ENCODE data around the gene APC2. TPM values are rescaled to one million over a fixed set of nuclear protein-coding genes. Genes with fewer than 3 reads are reported as not detected.

Gene APC2
- total RNA-seq, 1 experiment from 2014 or later: 0.68 TPM

GRCh38 chr19:1520203-1520780 is 70.4 kb downstream of the APC2 start:
- Mint-ChIP-seq H3K4me3 (no peak overlapping the region), H3K36me3 (ENCODE audit: insufficient read depth in 1 of 3, low read depth in 3 of 3) (no peaks in the 10 kb centered on the region), H3K4me1 (peaks cover 6 to 7% of the 10 kb centered on the region in 2 experiments; a peak in 3 of 4 replicates), H3K27me3 (ENCODE audit: low read depth) (peaks cover 81% of the 10 kb centered on the region), H3K27ac (no peak overlapping the region), H3K9me3 (peaks cover 0 to 14% of the 10 kb centered on the region in 2 experiments; a peak in 3 of 5 replicates)
- no peak overlapping the region; the same call in 1 of the 2 replicates for H3K14ac ChIP-seq (ENCODE audit: insufficient read depth, low read length)
- H3K27me3 ChIP-seq (ENCODE audit: insufficient read depth, low read length): peaks cover 16% of the 10 kb centered on the region; the same call in 1 of the 2 replicates
- H3K23me2 ChIP-seq (ENCODE audit: insufficient read length, low read depth, low read length, poor library complexity, severe bottlenecking): no peaks in the 10 kb centered on the region
- DNase-seq: no peak
- no peak overlapping the region for H2AFZ ChIP-seq (ENCODE audit: low read length)
- TF ChIP-seq, protein P1, sequence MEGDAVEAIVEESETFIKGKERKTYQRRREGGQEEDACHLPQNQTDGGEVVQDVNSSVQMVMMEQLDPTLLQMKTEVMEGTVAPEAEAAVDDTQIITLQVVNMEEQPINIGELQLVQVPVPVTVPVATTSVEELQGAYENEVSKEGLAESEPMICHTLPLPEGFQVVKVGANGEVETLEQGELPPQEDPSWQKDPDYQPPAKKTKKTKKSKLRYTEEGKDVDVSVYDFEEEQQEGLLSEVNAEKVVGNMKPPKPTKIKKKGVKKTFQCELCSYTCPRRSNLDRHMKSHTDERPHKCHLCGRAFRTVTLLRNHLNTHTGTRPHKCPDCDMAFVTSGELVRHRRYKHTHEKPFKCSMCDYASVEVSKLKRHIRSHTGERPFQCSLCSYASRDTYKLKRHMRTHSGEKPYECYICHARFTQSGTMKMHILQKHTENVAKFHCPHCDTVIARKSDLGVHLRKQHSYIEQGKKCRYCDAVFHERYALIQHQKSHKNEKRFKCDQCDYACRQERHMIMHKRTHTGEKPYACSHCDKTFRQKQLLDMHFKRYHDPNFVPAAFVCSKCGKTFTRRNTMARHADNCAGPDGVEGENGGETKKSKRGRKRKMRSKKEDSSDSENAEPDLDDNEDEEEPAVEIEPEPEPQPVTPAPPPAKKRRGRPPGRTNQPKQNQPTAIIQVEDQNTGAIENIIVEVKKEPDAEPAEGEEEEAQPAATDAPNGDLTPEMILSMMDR (conservative IDR thresholded peaks at IDR 0.05): no peak
- no peaks in the 10 kb centered on the region for H4K20me1 ChIP-seq (ENCODE audit: control insufficient read depth, insufficient read depth, insufficient read length)
- H2BK12ac ChIP-seq (ENCODE audit: insufficient read length, low read depth, low read length): no peak overlapping the region
- H2BK15ac ChIP-seq (ENCODE audit: low read depth, low read length): no peak overlapping the region
- no peaks in the 10 kb centered on the region for H3K4me1 ChIP-seq (ENCODE audit: insufficient read depth, low read length)
- H4K5ac ChIP-seq (ENCODE audit: insufficient read length, low read depth, low read length): no peak overlapping the region
- no peaks in the 10 kb centered on the region for H3K79me1 ChIP-seq (ENCODE audit: insufficient read depth, low read depth, low read length, poor library complexity, severe bottlenecking)
- no peak overlapping the region for H3K56ac ChIP-seq (ENCODE audit: insufficient read length, low read depth, low read length)
- no peak overlapping the region for H4K91ac ChIP-seq (ENCODE audit: insufficient read length, low read depth, low read length)
- H3K18ac ChIP-seq (ENCODE audit: insufficient read length, low read depth, low read length): no peak overlapping the region
- H3K9ac ChIP-seq (ENCODE audit: extremely low read depth, insufficient read length, low read length): no peak overlapping the region
- H2BK20ac ChIP-seq (ENCODE audit: low read depth, low read length, poor library complexity, severe bottlenecking): no peak overlapping the region
- no peak overlapping the region for H4K8ac ChIP-seq (replicated peaks; ENCODE audit: insufficient read length, low read depth, low read length)
- no peak overlapping the region for H2BK120ac ChIP-seq (ENCODE audit: low read depth, low read length, poor library complexity, severe bottlenecking)
- H2BK5ac ChIP-seq (ENCODE audit: insufficient read length, low read length): no peak overlapping the region
- no peak overlapping the region for H3K23ac ChIP-seq (ENCODE audit: insufficient read length, low read depth, low read length)
- no peak overlapping the region for H3K27ac ChIP-seq (ENCODE audit: insufficient read length, low read depth, low read length)
- H3K4ac ChIP-seq (ENCODE audit: low read depth, low read length): no peak overlapping the region
- no peak overlapping the region for H3T11ph ChIP-seq (ENCODE audit: low read length)
- no peak overlapping the region for H2AK5ac ChIP-seq (ENCODE audit: insufficient read length, low read length)
- H3K9me3 ChIP-seq (ENCODE audit: control insufficient read depth, low read depth, low read length): no peaks in the 10 kb centered on the region
- no peaks in the 10 kb centered on the region for H3K79me2 ChIP-seq (ENCODE audit: insufficient read depth, low read length)
- no peak overlapping the region for H3K4me2 ChIP-seq (ENCODE audit: insufficient read depth, insufficient read length, low read length)
- no CpG with 5 or more reads among the region's 17 CpGs for WGBS (ENCODE audit: extremely low coverage, insufficient read length, low lambda C conversion rate)
